GM21447 (cell line): ENCODE data around the gene DOCK6.
"Not testable (repeated sequence)": the region's sequence is repeated elsewhere in the genome, so short reads cannot be mapped to it uniquely, and the experiment has no call there.

ENCODE experiments used
- ATAC-seq: cut with Tn5 transposase; IDR thresholded peaks from one replicate; pipeline ENCODE4 v1.9.1; 2021; ENCODE audit not compliant: unreplicated experiment

DOCK6 gene

GRCh38 chr19:11199517-11199916 is 62.8 kb downstream of the DOCK6 start:
- no peak for ATAC-seq

GRCh38 chr19:11198769-11199424 is 63.4 kb downstream of the DOCK6 start:
- no peak for ATAC-seq

GRCh38 chr19:11198175-11198534 is 64.2 kb downstream of the DOCK6 start:
- ATAC-seq, result no peak

- ATAC-seq, result peak; percentile 69
These were observed 64.8 kb downstream of the DOCK6 start, which contains the start of gene KANK2 for GRCh38 chr19:11197291-11198174. KANK2 (minus strand) TSS chr19:11197545; CDS start chr19:11194511, 3,034 bp downstream.

- ATAC-seq, result no peak
These were observed 65.7 kb downstream of the DOCK6 start for GRCh38 chr19:11196406-11197287.

GRCh38 chr19:11195681-11196080 is 66.6 kb downstream of the DOCK6 start:
- ATAC-seq, result no peak

- no peak for ATAC-seq
These were observed 67.4 kb downstream of the DOCK6 start for GRCh38 chr19:11194656-11195558.

- no peak for ATAC-seq
These were observed 68.2 kb downstream of the DOCK6 start for GRCh38 chr19:11194173-11194572.

GRCh38 chr19:11192957-11193939 is 69.1 kb downstream of the DOCK6 start:
- ATAC-seq, result no peak

- no peak for ATAC-seq
These were observed 70.4 kb downstream of the DOCK6 start for GRCh38 chr19:11191934-11192333.

- ATAC-seq, result no peak
These were observed 71.0 kb downstream of the DOCK6 start for GRCh38 chr19:11191273-11191755.

- ATAC-seq, result no peak
These were observed 71.8 kb downstream of the DOCK6 start for GRCh38 chr19:11190501-11190900.

GRCh38 chr19:11187441-11187840 is 74.9 kb downstream of the DOCK6 start:
- no peak for ATAC-seq

GRCh38 chr19:11182994-11183393 is 79.3 kb downstream of the DOCK6 start:
- ATAC-seq, result no peak

- ATAC-seq, result no peak
These were observed 80.8 kb downstream of the DOCK6 start for GRCh38 chr19:11181488-11181887.

GRCh38 chr19:11180975-11181374 is 81.3 kb downstream of the DOCK6 start:
- not testable (repeated sequence) for ATAC-seq

- ATAC-seq, result no peak
These were observed 82.0 kb downstream of the DOCK6 start for GRCh38 chr19:11180346-11180745.

- peak; percentile 66 for ATAC-seq
These were observed 82.5 kb downstream of the DOCK6 start for GRCh38 chr19:11179716-11180297.

GRCh38 chr19:11179145-11179465 is 83.2 kb downstream of the DOCK6 start:
- not testable (repeated sequence) for ATAC-seq
